Measurements from ENCODE around the gene RTN4.
"Not testable (repeated sequence)": the region's sequence is repeated elsewhere in the genome, so short reads cannot be mapped to it uniquely, and the experiment has no call there.

RTN4 gene

GRCh38 chr2:55073000-55073983 is 23.0 kb upstream of the RTN4 start:
- no peak for DNase-seq

GRCh38 chr2:55063713-55064323 is 13.6 kb upstream of the RTN4 start:
- DNase-seq = no peak

- peak; percentile 40 for DNase-seq
Observed at GRCh38 chr2:55063226-55063625, 13.0 kb upstream of the RTN4 start.

GRCh38 chr2:55062754-55063153 is 12.5 kb upstream of the RTN4 start:
- no peak for DNase-seq

GRCh38 chr2:55061523-55062344 is 11.5 kb upstream of the RTN4 start:
- no peak for DNase-seq

GRCh38 chr2:55059793-55060192 is 9.5 kb upstream of the RTN4 start:
- DNase-seq = no peak

GRCh38 chr2:55057474-55057873 is 7.2 kb upstream of the RTN4 start:
- DNase-seq = no peak

- no peak for DNase-seq
Observed at GRCh38 chr2:55056024-55056521, 5.8 kb upstream of the RTN4 start.

- no peak for DNase-seq
Observed at GRCh38 chr2:55054106-55054875, 4.0 kb upstream of the RTN4 start.

GRCh38 chr2:55053225-55053624 is 3.0 kb upstream of the RTN4 start:
- DNase-seq = not testable (repeated sequence)

GRCh38 chr2:55052129-55053061 is 2.1 kb upstream of the RTN4 start:
- DNase-seq = no peak

- peak; percentile 84 for DNase-seq
Observed at GRCh38 chr2:55051026-55051866, 995 bp upstream of the RTN4 start.

GRCh38 chr2:55049821-55050099 is 491 bp downstream of the RTN4 start:
- no peak for DNase-seq

- peak; percentile 95 for DNase-seq
Observed at GRCh38 chr2:55049043-55049820, 1.0 kb downstream of the RTN4 start.

GRCh38 chr2:55048508-55049042 is 1.7 kb downstream of the RTN4 start:
- no peak for DNase-seq

- DNase-seq = peak; percentile 67
Observed at GRCh38 chr2:55047677-55048299, 2.5 kb downstream of the RTN4 start.

GRCh38 chr2:55045780-55046179 is 4.5 kb downstream of the RTN4 start:
- peak; percentile 24 for DNase-seq

GRCh38 chr2:55043841-55044240 is 6.4 kb downstream of the RTN4 start:
- DNase-seq = no peak

GRCh38 chr2:55038428-55038827 is 11.8 kb downstream of the RTN4 start:
- DNase-seq = no peak
